Occipital lobe (tissue), 2 donors: ENCODE data around the gene TOR4A. TPM values are rescaled to one million over a fixed set of nuclear protein-coding genes. Genes with fewer than 3 reads are reported as not detected.

ENCODE experiments used
- DNase-seq: peaks from one replicate; lab custom pipeline; 2025; lab: John Stamatoyannopoulos, UW
- total RNA-seq: library from RNA; depleted of rRNA; stranded (reverse); fragments of >200 nt; gene quantifications from one replicate; pipeline ENCODE4 v1.2.3, GENCODE V29; 2014

TOR4A gene
- total RNA-seq, 1 donor from 2014 or later = 0.31 TPM

DNA sequence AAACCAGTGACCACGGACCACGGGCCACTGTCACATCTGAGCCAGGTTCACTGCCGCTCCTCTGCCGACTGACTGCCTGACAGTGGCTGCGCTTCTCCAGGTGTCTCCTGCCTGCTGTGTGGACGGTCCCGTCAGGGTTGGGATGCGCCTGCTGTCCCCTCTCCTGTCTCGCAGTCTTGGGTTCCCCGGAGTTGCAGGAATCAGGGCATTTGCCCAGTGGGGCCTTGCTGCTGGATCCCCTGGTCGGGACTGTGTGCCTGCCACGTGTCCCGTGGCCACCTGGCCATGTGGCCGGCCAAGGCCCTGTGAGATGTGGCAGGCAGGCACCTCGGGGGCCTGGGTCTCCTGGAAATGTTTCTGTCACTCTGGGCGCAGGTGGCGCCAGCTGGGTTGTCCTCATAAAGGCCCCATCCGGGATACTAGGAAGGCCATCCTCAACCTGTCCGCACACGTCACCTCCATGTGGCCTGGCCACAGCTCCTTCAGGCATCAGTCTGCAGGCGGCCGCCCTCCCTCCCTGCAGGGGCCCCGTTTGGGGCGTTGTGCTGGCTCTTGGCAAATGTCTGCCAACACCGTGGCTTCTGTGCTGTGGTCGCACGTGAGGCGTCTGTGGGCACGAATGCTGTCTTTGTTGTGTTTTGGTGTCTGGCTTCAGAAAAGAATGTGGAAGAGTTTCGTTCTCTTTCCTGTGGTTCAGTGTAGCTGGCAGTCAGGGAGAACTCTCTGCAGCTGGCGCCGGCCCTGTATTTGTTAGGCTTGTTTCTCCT lies 6.4 kb upstream of the TOR4A start:
- no peak for DNase-seq

DNA sequence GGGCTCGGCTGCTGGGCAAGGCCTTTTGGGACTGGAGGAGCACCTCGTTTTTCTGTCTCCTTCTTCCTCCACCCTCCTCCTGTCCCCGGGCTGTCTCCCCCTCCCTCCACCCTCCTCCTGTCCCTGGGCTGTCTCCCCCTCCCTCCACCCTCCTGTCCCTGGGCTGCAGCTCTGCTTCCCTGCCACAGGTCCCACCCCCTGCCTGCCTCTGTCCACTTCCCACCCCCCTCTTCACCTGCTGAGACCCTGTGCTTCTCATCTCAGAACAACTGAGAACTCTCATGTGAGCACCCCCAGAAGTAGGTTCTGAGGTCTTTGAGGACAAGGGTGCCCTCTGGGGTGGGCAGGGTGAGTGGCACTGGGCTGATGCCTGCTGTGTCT lies 5.8 kb upstream of the TOR4A start:
- no peak for DNase-seq

- no peak for DNase-seq
These were observed 5.1 kb upstream of the TOR4A start for GRCh38 chr9:137272241-137273094.

DNA sequence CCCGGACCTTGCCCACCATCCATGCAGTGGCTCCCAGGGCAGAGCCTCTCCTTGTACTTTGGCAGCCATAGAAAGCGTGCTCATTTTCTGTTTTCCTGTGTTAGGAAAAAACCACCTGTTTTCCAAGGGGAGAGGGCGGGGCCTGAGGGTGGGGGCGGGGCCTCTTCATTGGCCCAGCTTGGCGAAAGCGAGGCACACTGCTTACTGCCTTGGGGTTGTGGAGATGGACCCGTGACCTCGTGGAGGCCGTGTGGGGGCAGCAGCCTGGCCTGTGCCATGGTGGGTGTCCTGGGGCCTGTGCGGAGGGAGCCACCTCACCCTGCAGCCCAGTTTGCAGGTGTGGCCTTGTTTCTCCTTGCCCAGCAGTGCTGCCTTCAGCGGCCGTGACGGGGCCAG lies 4.4 kb upstream of the TOR4A start:
- DNase-seq = no peak

GRCh38 chr9:137273611-137274320 lies 3.8 kb upstream of the TOR4A start:
- DNase-seq = no peak

DNA sequence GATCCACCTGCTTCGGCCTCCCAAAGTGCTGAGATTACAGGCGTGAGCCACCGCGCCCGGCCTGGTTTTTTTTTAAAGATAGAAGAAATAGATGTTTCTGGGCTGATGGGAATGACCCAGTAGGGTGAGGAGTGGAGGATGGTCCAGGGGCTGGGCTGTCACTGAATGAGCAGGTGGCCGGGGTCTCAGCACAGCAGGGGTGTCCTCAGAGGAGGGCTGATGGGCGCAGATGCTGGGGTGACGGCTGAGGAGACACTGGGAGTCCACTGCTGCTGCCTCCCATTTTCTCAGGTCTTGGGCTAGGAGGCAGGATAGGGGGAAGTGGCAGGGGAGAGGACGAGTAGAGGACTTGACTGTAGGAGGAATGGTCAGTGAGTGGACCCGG lies 2.3 kb upstream of the TOR4A start:
- no peak for DNase-seq

- no peak for DNase-seq
These were observed 1.7 kb upstream of the TOR4A start for GRCh38 chr9:137275588-137276472.

- no peak for DNase-seq
These were observed 825 bp upstream of the TOR4A start for GRCh38 chr9:137276473-137277328.

- DNase-seq = no peak
These were observed 655 bp downstream of the TOR4A start for GRCh38 chr9:137278061-137278701.

GRCh38 chr9:137278721-137279711 lies 1.5 kb downstream of the TOR4A start:
- no peak for DNase-seq

DNA sequence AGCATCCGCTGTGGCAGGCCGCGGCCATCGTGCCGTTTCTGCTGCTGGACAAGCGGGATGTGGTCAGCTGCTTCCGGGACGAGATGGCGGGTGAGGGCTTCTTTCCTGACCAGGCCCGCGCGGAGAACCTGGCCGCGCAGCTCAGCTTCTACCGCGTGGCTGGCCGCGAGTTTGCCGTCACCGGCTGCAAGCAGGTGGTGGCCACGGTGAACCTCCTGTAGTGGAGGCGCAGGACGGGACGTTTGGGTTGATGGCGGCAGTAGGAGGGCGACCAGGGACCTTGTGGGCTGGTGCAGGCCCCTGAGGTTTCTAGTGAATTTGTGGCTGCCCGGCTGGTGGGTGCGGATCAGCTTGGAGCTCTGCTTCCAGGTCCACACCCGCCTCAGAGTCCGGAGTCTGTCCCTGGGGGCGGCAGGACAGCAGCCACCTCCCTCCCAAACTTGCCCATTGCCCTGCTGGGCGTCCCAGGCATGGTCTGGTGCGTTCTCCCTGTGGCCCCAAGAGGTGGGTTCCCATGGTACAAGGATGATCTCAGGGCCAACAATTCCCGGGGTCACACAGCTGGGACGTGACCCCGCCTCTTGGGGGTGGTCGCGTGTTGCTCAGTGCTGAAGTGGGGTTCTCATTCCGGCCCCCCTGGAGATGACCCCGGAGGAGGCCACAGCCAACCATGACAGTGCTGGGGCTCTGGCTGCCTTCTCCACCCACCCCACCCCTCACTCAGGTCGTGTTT lies 2.4 kb downstream of the TOR4A start:
- DNase-seq = no peak

DNA sequence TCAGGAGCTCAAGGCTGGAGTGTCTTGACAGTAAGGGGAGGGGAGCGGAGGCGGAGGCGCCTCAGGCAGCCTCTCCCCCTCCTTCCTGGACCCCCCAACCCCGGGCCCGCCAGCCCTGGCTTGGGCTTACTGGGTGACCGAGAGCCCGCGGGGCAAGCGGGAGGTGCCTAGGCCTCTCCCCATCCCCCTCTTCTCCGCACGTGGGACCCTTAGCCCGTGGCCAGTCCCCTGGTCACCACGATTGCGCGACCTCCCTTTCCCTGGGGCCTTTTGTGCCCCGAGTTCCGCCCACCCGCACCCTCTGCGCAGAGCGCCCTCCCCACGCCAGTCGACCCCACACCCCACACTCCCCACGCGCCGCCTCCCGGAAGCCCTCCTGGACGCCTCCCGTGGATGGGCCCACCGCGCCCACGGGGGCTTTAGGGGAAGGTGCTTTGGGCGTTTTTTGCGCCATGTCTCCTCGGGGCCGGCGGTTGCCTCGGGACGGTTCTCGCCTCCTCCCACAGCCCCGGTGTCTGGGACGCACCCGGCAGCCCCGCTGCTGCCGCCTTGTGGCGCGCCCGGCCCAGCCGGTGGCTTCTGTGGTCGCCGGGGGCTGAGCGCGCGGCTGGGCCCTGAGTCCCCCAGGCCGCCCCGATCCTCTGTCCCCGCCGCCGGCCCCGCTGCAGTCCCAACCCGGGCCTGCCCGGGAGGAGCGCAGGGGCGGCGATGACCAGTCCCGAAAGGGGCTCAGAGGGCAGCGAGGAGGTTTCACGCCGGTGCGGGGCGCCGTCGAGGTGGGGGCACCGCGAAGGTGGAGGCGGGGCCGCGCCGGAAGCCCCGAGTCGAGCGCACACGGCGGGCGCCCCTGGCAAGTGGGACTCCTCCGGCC lies 3.2 kb downstream of the TOR4A start:
- no peak for DNase-seq

DNA sequence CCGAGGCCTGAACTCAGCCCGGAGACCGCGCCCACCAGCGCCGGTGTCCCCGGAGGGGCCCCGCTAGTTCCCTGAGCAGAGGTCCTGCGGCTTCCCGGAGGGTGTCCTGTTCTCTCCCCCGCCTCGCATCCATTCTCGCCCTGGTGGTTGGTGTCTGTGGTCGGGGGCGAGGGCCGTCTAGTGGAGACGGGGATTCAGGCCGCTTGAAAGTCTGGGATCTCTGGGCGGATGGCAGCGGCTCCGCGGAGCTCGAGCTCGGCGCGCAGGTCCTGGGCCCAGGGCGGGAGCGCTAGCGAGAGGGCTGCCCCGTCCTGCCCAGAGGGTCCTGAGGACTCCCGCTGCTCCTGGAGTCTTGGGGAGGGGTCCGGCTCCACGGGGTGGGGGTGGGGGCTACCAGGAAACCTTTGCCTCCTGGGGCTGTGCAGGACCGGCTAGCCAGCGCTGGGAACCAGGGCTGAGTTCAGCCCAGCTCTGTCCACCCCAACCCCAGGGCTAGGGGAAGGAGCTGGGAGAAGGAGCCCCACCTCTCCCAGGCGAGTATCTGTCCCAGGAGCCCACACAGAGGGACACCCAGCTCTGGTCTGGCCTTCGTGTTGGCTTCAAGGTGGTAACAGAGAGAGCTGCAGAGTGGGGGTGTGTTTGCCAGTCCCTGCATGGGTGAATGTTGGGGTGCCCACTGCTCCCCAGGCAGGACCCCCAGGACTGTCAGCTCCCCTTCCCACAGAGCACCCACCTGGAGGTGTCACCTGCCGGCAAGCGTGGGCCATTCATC lies 4.0 kb downstream of the TOR4A start:
- no peak for DNase-seq

GRCh38 chr9:137286975-137287383 lies 9.5 kb downstream of the TOR4A start:
- no peak for DNase-seq

- DNase-seq = no peak
These were observed 15.6 kb downstream of the TOR4A start for GRCh38 chr9:137293094-137293481.

DNA sequence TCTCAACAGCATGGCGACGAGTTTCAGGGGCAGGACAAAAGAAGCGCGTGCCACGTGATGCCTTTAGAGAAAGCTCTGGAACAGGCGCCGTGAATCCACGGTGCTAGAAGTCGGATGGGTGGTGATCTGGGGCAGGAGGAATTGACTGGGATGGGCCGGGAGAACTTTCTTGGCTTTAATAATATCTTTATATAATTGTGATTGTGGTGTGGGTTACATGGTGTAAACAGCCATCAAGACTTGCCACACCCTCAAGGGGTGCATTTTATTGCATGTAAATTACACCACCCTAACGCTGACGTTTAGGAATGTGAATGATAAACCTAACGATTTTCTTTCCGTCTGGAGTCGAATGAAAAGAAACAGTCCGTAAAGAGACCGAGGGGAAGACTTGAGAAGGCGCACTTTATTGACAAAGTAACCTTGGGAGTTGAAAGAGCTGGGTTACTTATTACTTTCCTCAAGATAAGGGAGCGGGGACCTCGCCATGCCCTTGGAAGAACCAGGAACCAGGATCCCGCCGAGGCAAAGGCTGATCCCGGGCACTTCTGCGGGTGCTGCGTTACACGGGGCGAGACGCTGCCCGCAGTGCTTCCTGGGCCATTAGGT lies 16.1 kb downstream of the TOR4A start:
- no peak for DNase-seq
